Measurements from ENCODE around the gene OR2T34.
A peak's percentile ranks its signal among the peaks of the same experiment; 100 is the strongest.
"Not testable (repeated sequence)": the region's sequence is repeated elsewhere in the genome, so short reads cannot be mapped to it uniquely, and the experiment has no call there.

OR2T34 gene

GRCh38 chr1:248574657-248575056 lies at the start of gene OR2T34:
Gene OR2T34 (minus strand): TSS chr1:248574757. CDS start chr1:248574757, 0 bp downstream.
- H3K27ac ChIP-seq, result not testable (repeated sequence)

- peak; percentile 79 for TF ChIP-seq CTCF (conservative IDR thresholded peaks at IDR 0.05)
- H3K27ac ChIP-seq, result no peak overlapping the region
Observed at GRCh38 chr1:248622570-248623001, 48.0 kb upstream of the OR2T34 start.

- TF ChIP-seq CTCF (conservative IDR thresholded peaks at IDR 0.05), result no peak
- no peak overlapping the region for H3K27ac ChIP-seq
Observed at GRCh38 chr1:248621770-248622169, 47.2 kb upstream of the OR2T34 start.

GRCh38 chr1:248618878-248619277 lies 44.3 kb upstream of the OR2T34 start:
- no peak overlapping the region for H3K27ac ChIP-seq
- peak; percentile 83 for TF ChIP-seq CTCF (conservative IDR thresholded peaks at IDR 0.05)

GRCh38 chr1:248618119-248618518 lies 43.6 kb upstream of the OR2T34 start:
- TF ChIP-seq CTCF (conservative IDR thresholded peaks at IDR 0.05), result no peak
- no peak overlapping the region for H3K27ac ChIP-seq

- no peak for TF ChIP-seq CTCF (conservative IDR thresholded peaks at IDR 0.05)
- no peak overlapping the region for H3K27ac ChIP-seq
Observed at GRCh38 chr1:248613742-248614141, 39.2 kb upstream of the OR2T34 start.

GRCh38 chr1:248611883-248612414 lies 37.4 kb upstream of the OR2T34 start:
- no peak overlapping the region for H3K27ac ChIP-seq
- TF ChIP-seq CTCF (conservative IDR thresholded peaks at IDR 0.05), result no peak

- H3K27ac ChIP-seq, result no peak overlapping the region
- TF ChIP-seq CTCF (conservative IDR thresholded peaks at IDR 0.05), result no peak
Observed at GRCh38 chr1:248610301-248610700, 35.7 kb upstream of the OR2T34 start.
